Fibroblast of the aortic adventitia (primary cell): ENCODE results near the gene NAMPT. TPM values are rescaled to one million over a fixed set of nuclear protein-coding genes. Genes with fewer than 3 reads are reported as not detected.

Experiments used
- DNase-seq: peaks from one replicate; pipeline ENCODE4 v3.0.0-alpha.2; 2010; ENCODE audit warnings: low read depth
- H3K4me3 ChIP-seq: 2 replicates; pipeline ENCODE4 v1.5.1; 2011; ENCODE audit warnings: low read depth, mild to moderate bottlenecking, control low read depth, low read length, moderate library complexity
- total RNA-seq: library from RNA; depleted of rRNA; stranded (reverse); fragments of >200 nt; gene quantifications from 2 replicates; pipeline ENCODE4 v1.2.3, GENCODE V29; 2012; ENCODE audit warnings: low replicate concordance
- TF ChIP-seq, protein P1 (sequence below): IDR thresholded peaks from 2 replicates; pipeline ENCODE4 v1.5.1; 2011; ENCODE audit warnings: mild to moderate bottlenecking, low read length, control low read depth, inconsistent platforms; ENCODE audit not compliant: insufficient read depth

Gene NAMPT
- total RNA-seq, 1 donor: 84.4 TPM

DNA sequence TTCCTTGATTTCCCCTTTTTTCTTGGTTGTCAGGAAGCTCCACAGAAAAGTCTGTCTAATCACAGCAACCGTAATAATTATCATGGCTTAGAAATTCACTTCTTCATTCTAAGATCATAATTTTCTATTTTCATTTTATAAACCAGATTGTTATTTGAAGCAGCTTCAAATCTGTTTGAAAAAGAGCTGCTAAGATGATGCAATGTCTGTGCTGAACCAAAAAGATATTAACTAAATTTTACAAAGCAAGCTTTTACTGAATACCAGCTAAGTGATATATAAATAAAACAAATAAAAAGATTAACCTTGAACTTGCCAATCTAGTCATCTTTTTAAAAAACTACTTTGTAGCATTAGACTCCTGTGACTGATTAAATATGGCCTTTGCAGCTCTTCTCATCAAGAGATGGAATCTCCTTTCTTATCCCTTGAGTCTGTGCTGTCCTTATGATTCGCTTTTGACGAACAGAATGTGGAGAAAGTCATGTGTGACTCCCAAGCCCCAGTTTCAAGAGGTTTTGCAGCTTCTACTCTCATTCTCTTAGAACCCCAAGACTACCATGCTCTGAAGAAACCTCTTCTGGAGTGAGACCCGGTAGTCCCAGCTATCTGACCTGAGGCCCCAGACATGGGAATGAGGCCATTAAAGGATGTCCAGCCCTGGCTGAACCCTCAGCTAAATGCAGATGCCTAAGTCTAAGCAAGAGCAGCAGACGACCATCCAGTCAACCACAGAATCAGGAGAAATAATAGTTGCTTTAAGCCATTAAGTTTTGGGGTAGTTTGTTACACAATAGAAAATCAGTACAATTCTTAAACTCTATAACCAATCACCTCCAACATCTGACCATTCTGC is 14.4 kb downstream of the NAMPT start:
- no peak overlapping the region for H3K4me3 ChIP-seq
- TF ChIP-seq, protein P1, sequence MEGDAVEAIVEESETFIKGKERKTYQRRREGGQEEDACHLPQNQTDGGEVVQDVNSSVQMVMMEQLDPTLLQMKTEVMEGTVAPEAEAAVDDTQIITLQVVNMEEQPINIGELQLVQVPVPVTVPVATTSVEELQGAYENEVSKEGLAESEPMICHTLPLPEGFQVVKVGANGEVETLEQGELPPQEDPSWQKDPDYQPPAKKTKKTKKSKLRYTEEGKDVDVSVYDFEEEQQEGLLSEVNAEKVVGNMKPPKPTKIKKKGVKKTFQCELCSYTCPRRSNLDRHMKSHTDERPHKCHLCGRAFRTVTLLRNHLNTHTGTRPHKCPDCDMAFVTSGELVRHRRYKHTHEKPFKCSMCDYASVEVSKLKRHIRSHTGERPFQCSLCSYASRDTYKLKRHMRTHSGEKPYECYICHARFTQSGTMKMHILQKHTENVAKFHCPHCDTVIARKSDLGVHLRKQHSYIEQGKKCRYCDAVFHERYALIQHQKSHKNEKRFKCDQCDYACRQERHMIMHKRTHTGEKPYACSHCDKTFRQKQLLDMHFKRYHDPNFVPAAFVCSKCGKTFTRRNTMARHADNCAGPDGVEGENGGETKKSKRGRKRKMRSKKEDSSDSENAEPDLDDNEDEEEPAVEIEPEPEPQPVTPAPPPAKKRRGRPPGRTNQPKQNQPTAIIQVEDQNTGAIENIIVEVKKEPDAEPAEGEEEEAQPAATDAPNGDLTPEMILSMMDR: no peak

DNA sequence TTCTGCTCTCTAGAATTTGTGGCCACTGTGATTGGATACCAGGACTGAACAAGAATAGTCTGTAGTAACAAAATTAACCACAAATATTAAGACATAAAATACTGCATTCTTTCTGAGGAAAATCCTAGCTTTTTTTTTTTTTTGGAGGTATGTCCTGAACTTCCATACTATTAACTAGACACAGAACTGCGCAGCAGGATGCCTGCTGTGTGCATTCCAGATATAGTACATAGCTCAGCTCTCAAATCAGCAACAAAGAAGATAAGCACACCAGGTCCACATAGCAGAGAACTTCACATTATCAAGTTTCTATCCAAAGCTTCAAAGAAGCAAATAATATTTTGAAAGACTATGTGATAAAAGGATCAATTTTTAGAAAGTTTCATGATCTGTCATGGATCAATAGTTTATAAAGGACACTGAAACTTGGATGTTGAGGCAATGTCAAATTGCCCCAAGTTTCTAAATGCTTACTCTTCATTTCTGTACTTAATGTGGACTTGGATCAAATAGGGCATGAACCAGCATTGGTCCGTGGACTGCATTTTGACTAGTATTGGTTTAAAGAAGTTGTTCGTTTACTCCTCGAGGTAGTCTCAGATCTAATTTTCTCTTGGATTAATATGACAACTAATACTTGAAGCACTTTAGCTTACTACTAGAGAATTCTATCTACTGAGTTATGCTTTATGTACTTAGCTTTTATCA is 15.4 kb downstream of the NAMPT start:
- no peak overlapping the region for H3K4me3 ChIP-seq
- DNase-seq: no peak
- TF ChIP-seq, protein P1: no peak

More for the DNA sequence above, 14.4 kb downstream of the NAMPT start:
- no peak for DNase-seq

DNA sequence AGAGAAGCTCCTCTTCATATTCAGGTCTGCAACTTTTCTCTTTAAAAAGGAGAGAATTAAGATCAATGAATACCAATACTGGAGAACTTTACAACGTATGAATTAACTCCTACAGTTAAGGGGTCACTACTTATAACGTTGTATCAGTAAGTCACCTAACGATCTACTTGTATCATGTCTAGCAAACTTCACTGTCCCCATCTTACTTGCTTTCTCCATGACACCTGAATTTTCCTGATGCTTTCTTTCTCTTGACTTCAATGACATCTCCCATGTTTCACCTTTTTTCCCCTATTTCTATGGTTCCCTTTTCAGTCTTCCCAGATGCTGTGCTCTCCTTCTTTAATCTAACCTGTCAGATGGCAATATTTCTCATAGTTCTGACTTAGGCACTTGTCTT is 19.6 kb downstream of the NAMPT start:
- TF ChIP-seq, protein P1: no peak
- no peak for DNase-seq
- H3K4me3 ChIP-seq: no peak overlapping the region

DNA sequence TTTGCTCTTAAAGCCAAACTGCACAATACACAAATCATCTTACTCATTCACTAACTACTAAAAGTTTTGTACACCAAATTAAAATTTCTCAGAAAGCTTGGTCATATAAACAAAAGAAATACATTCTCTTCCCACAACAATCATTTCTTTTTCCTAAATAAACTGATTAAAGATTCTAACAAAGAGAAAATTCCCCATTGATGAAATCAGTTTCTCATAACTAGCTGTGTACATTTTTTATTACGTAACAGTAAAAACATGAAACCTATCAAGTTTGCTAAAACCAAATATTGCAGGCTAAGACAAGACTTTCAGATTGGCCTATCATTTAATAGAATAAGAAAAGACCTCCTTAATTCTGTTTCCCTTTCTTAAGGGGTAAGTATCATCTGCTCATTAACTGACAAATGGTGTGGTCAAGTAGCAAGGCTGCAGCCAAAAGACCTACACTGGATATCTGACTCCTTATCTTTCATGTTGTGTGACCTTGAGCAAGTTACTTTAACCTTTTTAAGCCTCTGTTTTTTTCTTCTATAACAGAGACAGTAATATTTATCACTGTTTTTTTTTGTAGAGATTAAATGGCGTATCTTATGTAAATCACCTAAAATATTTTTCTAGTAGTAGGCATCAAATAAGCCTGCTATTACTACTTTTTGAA is 22.4 kb downstream of the NAMPT start:
- TF ChIP-seq, protein P1: no peak
- H3K4me3 ChIP-seq: no peak overlapping the region
- no peak for DNase-seq

DNA sequence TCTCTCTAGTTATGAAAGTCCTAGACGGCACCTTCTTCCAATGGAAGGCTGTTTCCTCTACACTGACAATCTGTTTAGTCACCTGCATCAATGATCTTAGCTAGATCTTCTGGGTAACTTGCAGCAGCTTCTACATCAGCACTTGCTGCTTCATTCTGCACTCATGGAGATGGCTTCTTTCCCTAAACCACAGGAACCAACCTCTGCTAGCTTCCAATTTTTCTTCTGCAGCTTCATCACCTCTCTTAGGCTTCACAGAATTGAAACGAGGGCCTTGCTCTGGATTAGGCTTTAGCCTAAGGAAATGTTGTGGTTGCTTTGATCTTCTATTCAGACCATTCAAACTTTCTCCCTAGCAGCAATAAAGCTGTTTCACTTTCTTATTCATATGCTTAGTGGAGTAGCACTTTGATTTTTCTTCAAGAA is 24.6 kb downstream of the NAMPT start:
- TF ChIP-seq, protein P1: no peak
- no peak overlapping the region for H3K4me3 ChIP-seq
- DNase-seq: peak; percentile 42

DNA sequence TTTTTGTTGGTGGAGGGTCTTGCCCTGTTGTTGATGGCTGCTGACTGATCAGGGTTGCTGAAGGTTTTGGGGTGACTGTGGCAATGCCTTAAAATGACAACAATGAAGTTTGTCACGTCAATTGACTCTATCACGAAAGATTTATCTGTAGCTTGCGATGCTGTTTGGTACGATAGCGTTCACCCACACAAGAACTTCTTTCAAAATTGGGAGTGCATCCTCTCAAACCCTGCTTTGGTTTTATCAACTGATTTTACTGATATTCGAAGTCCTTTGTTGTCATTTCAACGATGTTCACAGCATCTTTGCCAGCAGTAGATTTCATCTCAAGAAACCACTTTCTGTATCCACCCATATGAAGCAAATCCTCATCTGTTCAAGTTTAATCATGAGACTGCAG is 26.0 kb downstream of the NAMPT start:
- H3K4me3 ChIP-seq: no peak overlapping the region
- DNase-seq: no peak
- TF ChIP-seq, protein P1: no peak
